ENCODE data around the gene SPPL2B.

Gene SPPL2B

DNA sequence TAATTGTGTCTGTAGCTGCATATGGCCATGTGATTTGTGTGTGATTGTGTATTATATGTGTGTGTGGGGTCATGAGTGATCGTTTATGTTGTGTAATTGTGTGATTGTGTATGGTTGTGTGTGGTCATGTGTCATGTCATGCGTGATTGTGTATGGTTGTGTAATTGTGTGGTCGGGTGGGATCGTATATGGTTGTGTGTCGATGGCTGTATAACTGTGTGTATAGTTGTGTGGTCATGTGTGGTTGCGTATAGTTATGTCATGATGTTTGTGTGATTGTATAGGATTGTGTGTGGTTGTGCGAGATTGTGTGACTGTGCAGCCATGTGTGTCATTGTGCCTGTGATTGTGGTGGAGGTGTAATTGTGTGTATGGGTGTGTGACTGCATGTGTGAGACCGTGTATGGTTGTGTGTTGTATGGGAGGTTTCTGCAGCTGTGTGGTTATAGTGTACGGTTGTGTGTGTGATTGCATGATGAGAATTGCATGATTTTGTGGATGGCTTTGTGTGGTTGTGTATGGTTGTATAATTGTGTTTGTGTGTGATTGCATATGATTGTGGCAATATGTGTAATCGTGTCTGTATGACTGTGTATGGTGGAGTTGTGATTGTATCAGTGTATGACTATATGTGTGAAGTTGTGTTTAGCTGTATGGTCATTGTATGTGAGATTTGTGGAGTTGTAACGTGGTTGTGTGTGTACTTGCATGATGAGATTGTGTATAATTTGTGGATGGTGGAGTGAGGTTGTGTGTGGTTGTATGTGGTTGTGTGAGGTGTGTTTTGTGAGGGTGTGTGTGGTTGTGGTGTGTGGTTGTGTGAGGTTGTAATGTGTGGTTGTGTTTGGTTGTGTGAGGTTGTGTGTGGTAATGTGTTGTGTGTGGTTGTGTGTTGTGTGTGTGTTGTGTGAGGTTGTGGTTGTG is 33.8 kb downstream of the SPPL2B start:
- Histone ChIP-seq H3K27ac (ENCODE audit: low read length) (no peak overlapping the region), H3K36me3 (ENCODE audit: control insufficient read depth in 1 of 2, insufficient read depth in 2 of 2, low read length in 2 of 2) (no peaks in the 10 kb centered on the region)

DNA sequence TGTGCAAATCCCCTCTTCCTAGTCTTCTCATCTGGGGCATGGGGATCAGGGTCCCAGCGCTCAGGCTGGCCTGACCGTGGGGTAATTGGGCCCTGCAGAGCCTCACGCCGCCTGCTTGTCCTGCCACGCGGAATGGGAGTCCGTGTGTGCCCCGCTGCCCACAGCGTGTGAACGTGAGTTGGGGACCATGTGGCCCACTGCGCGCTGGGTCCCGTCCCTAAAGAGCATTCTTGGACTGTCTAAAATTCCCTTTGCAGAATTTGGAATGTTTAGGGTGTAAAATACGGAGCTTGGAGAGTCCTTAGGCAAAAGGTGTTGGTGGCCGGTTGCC is 34.5 kb downstream of the SPPL2B start:
- no peaks in the 10 kb centered on the region for H3K36me3 ChIP-seq (ENCODE audit: control insufficient read depth in 1 of 2, insufficient read depth in 2 of 2, low read length in 2 of 2)
- H3K27ac ChIP-seq (ENCODE audit: low read length) = no peak overlapping the region
- no peak overlapping the region for H3K4me3 ChIP-seq (ENCODE audit: low read depth in 1 of 2, low read length in 2 of 2)
- no peaks in the 10 kb centered on the region for H3K9me3 ChIP-seq (ENCODE audit: control insufficient read depth in 1 of 2, low read length in 2 of 2)
- H3K27me3 ChIP-seq (ENCODE audit: low read depth, low read length) = peaks cover 11% of the 10 kb centered on the region
- H3K4me1 ChIP-seq (ENCODE audit: control insufficient read depth in 1 of 2, insufficient read depth in 2 of 2, low read length in 2 of 2) = no peaks in the 10 kb centered on the region

More for the DNA sequence above, 33.8 kb downstream of the SPPL2B start:
- Histone ChIP-seq H3K4me3 (ENCODE audit: low read depth in 1 of 2, low read length in 2 of 2) (no peak overlapping the region), H3K9me3 (ENCODE audit: control insufficient read depth in 1 of 2, low read length in 2 of 2) (no peaks in the 10 kb centered on the region), H3K27me3 (ENCODE audit: low read depth, low read length) (peaks cover 11% of the 10 kb centered on the region), H3K4me1 (ENCODE audit: control insufficient read depth in 1 of 2, insufficient read depth in 2 of 2, low read length in 2 of 2) (no peaks in the 10 kb centered on the region)

DNA sequence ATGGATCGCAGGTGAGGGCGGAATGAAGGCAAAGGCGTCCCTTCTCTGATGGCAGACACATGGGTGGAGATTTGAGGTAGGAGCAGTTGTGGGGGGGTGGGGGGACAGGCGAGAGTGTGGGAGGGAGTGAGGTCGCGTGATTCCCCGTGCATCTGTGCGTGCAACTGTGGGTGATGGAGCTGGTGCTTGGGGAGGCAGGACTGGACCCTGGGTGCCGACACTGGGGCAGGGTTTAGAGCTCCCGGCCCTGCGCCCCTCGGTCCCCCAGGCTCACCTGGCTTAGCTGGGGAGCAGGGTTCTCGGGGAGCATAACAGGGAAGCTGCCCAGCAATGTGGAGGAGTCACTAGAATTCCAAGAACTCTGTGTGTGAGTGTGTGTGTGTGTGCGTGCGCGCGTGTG is 34.9 kb downstream of the SPPL2B start:
- no peak overlapping the region for H3K4me3 ChIP-seq (ENCODE audit: low read depth in 1 of 2, low read length in 2 of 2)
- peaks cover 11% of the 10 kb centered on the region for H3K27me3 ChIP-seq (ENCODE audit: low read depth, low read length)
- H3K9me3 ChIP-seq (ENCODE audit: control insufficient read depth in 1 of 2, low read length in 2 of 2) = no peaks in the 10 kb centered on the region
- no peaks in the 10 kb centered on the region for H3K4me1 ChIP-seq (ENCODE audit: control insufficient read depth in 1 of 2, insufficient read depth in 2 of 2, low read length in 2 of 2)
- H3K36me3 ChIP-seq (ENCODE audit: control insufficient read depth in 1 of 2, insufficient read depth in 2 of 2, low read length in 2 of 2) = no peaks in the 10 kb centered on the region
- no peak overlapping the region for H3K27ac ChIP-seq (ENCODE audit: low read length)

DNA sequence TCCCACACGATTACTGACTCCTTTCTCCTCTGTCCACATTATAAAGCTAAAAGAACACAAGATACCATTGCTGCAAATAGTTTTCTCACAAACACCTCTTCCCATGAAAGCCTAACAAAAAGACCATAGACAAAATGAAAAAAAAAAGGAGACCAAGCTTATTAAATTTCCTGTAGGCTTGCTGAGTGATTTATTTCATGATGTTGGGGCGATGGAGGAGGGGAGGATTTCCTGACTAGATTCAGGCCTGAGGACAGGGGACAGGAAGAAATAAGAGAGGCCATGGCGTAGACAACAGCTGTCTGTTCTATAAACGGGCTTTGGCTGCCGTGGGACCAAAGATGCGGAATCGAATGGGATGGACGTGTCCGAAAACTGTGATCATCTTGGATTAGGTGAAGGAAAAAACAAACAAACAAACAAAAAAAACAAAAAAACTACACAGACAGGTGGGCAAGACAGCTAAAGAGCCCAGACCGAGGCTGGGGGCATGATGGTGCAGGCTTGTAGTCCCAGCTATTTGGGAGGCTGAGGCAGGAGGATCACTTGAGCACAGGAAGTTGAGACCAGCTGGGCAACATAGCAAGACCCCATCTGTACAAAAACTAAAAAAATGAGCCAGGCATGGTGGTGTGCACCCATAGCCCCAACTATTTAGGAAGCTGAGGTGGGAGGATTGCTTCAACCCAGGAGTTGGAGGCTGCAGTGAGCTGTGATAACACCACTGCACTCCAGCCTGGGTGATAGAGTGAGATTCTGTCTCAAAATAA is 36.9 kb downstream of the SPPL2B start:
- Histone ChIP-seq H3K27ac (ENCODE audit: low read length) (no peak overlapping the region), H3K9me3 (ENCODE audit: control insufficient read depth in 1 of 2, low read length in 2 of 2) (peaks cover 0 to 2% of the 10 kb centered on the region in 2 donors), H3K4me1 (ENCODE audit: control insufficient read depth in 1 of 2, insufficient read depth in 2 of 2, low read length in 2 of 2) (no peaks in the 10 kb centered on the region), H3K4me3 (ENCODE audit: low read depth in 1 of 2, low read length in 2 of 2) (no peak overlapping the region), H3K27me3 (ENCODE audit: low read depth, low read length) (peaks cover 11% of the 10 kb centered on the region), H3K36me3 (ENCODE audit: control insufficient read depth in 1 of 2, insufficient read depth in 2 of 2, low read length in 2 of 2) (no peaks in the 10 kb centered on the region)

DNA sequence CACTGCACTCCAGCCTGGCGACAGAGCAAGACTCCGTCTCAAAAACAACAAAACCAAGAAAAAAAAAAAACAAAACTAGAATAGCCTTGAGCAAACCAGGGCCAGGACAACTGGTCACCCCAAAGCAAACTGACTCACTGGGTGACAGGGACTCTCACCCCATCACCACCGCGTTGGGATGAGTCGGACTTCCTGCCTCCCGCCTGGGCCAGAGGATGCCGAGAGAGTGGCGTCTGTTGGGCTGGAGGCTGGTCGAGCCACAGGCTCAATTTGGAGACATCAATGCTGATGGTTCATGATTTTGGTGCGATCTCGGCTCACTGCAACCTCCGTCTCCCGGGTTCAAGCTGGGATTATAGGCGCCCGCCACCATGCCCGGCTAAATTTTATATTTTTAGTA is 43.2 kb downstream of the SPPL2B start:
- no peaks in the 10 kb centered on the region for H3K4me1 ChIP-seq (ENCODE audit: control insufficient read depth in 1 of 2, insufficient read depth in 2 of 2, low read length in 2 of 2)
- peaks cover 0 to 2% of the 10 kb centered on the region in 2 donors for H3K9me3 ChIP-seq (ENCODE audit: control insufficient read depth in 1 of 2, low read length in 2 of 2)
- H3K36me3 ChIP-seq (ENCODE audit: control insufficient read depth in 1 of 2, insufficient read depth in 2 of 2, low read length in 2 of 2) = no peaks in the 10 kb centered on the region
- no peaks in the 10 kb centered on the region for H3K27me3 ChIP-seq (ENCODE audit: low read depth, low read length)
- no peak overlapping the region for H3K27ac ChIP-seq (ENCODE audit: low read length)
- H3K4me3 ChIP-seq (ENCODE audit: low read depth in 1 of 2, low read length in 2 of 2) = no peak overlapping the region

DNA sequence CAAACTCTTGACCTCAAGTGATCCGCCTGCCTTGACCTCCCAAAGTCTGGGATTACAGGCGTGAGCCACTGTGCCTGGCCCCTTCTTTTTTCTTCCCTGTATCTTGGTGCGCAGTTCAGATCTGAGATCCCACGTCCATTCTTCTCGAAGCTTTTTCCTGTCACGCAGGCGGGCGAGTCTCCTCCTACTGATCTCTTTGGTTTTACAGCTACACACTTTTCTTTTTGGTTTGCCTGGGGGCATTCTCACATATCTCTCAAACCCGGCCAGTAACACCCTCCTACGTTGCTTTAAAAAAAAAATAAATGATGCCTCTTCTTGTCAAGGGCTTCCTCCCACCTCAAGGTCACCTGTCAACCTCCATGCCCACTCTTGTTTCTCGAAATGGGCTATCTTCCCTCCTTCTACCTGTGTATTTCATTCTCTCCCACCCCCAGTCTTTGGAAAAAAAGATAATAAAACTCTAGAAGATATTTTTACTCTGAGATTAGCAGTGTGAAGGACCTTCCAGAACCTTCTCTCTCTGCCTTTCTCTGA is 43.7 kb downstream of the SPPL2B start:
- Histone ChIP-seq H3K36me3 (ENCODE audit: control insufficient read depth in 1 of 2, insufficient read depth in 2 of 2, low read length in 2 of 2) (no peaks in the 10 kb centered on the region), H3K27me3 (ENCODE audit: low read depth, low read length) (no peaks in the 10 kb centered on the region), H3K9me3 (ENCODE audit: control insufficient read depth in 1 of 2, low read length in 2 of 2) (peaks cover 0 to 2% of the 10 kb centered on the region in 2 donors), H3K4me1 (ENCODE audit: control insufficient read depth in 1 of 2, insufficient read depth in 2 of 2, low read length in 2 of 2) (no peaks in the 10 kb centered on the region), H3K4me3 (ENCODE audit: low read depth in 1 of 2, low read length in 2 of 2) (no peak overlapping the region), H3K27ac (ENCODE audit: low read length) (no peak overlapping the region)

DNA sequence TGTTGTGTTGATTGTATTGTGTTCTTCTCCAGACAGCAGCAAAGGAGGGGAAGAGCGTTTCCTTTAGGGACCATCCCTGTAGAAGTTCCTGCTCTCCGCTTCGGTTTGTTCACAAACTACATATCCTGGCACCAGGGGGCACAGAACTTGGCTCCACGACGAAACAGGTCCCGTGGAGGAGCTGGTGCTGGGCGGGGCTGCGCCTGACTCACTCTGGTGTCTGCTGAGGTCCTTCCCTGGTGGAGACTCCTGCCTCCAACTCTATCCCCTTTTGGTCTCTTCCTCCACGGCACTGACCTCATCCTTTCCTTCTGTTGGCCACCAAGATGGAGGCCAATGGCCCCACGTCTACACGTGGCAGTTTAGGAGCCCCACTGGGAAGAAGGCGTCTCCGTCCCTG is 46.3 kb downstream of the SPPL2B start:
- no peaks in the 10 kb centered on the region for H3K4me1 ChIP-seq (ENCODE audit: control insufficient read depth in 1 of 2, insufficient read depth in 2 of 2, low read length in 2 of 2)
- H3K27ac ChIP-seq (ENCODE audit: low read length) = no peak overlapping the region
- no peak overlapping the region for H3K4me3 ChIP-seq (ENCODE audit: low read depth in 1 of 2, low read length in 2 of 2)
- H3K36me3 ChIP-seq (ENCODE audit: control insufficient read depth in 1 of 2, insufficient read depth in 2 of 2, low read length in 2 of 2) = no peaks in the 10 kb centered on the region
- peaks cover 0 to under 1% of the 10 kb centered on the region in 2 donors for H3K9me3 ChIP-seq (ENCODE audit: control insufficient read depth in 1 of 2, low read length in 2 of 2)
- H3K27me3 ChIP-seq (ENCODE audit: low read depth, low read length) = no peaks in the 10 kb centered on the region

DNA sequence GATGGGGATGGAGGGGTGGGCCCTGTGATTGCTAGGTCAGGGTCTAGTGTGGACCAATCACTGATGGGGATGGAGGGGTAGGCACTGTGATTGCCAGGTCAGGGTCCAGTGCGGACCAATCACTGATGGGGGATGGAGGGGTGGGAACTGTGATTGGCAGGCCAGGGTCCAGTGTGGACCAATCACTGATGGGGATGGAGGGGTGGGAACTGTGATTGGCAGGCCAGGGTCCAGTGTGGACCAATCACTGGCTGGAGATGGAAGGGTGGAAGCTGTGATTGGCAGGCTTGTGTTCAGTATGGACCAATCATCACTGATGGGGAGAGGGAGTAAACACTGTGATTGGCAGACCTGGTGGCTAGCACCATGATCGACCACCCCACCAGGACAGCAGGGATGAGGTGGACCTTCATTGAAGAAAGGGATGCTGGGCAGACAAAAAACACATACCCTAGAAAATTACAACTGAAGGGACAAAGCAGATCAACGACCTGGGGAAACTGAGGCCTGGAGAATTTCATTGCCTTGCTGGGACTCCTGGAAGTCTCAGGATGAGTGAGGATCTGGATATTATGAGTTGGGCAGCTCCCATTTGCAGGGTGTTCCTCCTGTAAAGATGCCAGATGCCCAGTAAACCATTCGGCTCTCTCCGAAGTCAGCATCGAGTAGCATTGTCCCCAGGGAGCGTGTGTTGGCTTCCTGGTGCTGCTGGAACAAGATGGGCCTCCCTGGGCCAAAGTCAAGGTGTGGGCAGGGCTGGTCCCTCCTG is 47.1 kb downstream of the SPPL2B start:
- no peak overlapping the region for H3K27ac ChIP-seq (ENCODE audit: low read length)
- no peaks in the 10 kb centered on the region for H3K4me1 ChIP-seq (ENCODE audit: control insufficient read depth in 1 of 2, insufficient read depth in 2 of 2, low read length in 2 of 2)
- H3K36me3 ChIP-seq (ENCODE audit: control insufficient read depth in 1 of 2, insufficient read depth in 2 of 2, low read length in 2 of 2) = no peaks in the 10 kb centered on the region
- peaks cover under 1% of the 10 kb centered on the region in 2 donors for H3K9me3 ChIP-seq (ENCODE audit: control insufficient read depth in 1 of 2, low read length in 2 of 2)
- H3K27me3 ChIP-seq (ENCODE audit: low read depth, low read length) = no peaks in the 10 kb centered on the region
- no peak overlapping the region for H3K4me3 ChIP-seq (ENCODE audit: low read depth in 1 of 2, low read length in 2 of 2)

DNA sequence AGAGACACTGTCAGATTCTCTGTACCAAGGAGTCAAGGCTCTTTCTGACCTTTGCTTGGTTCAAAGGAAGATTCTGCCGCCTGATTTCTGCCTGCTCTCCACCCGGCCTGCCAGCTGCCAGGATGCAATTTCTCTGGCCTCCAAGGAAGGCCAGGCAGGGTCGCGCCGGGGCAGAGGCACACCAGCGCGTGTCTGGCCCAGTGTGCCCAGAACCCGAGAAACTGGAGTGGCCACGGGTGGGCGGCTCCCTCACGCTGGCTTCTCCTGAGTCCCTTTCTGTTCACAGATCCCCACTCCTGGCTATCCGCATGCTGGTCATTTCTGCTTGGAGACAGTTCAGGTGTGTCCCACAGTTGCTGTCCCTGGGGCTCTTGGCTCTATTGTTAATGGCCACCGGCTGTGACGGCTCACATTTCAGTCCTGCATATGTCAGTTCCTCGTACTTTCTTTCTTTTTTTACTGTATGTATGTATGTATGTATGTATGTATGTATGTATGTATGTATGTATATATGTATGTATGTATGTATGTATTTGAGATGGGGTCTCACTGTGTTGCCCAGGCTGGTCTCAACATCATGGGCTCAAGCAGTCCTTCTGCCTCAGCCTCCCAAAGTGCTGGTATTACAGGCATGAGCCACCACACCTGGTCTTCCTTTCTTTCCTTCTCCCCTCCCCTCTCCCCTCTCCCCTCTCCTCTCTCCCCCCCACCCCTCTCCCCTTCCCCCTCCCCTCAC is 48.5 kb downstream of the SPPL2B start:
- Histone ChIP-seq H3K4me3 (ENCODE audit: low read depth in 1 of 2, low read length in 2 of 2) (no peak overlapping the region), H3K36me3 (ENCODE audit: control insufficient read depth in 1 of 2, insufficient read depth in 2 of 2, low read length in 2 of 2) (no peaks in the 10 kb centered on the region), H3K27me3 (ENCODE audit: low read depth, low read length) (no peaks in the 10 kb centered on the region), H3K4me1 (ENCODE audit: control insufficient read depth in 1 of 2, insufficient read depth in 2 of 2, low read length in 2 of 2) (no peaks in the 10 kb centered on the region), H3K27ac (ENCODE audit: low read length) (no peak overlapping the region), H3K9me3 (ENCODE audit: control insufficient read depth in 1 of 2, low read length in 2 of 2) (peaks cover 5% of the 10 kb centered on the region in 2 donors)

DNA sequence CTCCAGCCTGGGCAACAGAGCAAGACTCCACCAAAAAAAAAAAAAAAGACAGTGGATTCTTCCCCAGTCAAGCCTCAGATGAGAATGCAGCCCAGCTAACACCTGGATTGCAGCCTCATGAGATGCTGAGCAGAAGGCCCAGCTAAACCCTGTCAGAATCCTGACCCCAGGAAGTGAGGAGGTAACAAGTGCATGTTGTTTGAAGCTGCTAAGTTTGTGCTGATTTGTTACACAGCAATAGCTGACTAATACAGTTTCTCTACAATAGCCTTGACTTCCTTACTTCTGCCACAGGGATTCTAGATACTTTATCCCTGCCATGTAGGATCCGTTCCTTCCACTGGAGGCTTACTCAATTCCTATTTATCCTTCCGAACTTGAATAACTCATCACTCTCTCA is 52.1 kb downstream of the SPPL2B start:
- Histone ChIP-seq H3K9me3 (ENCODE audit: control insufficient read depth in 1 of 2, low read length in 2 of 2) (peaks cover 5% of the 10 kb centered on the region in 2 donors), H3K4me3 (ENCODE audit: low read depth in 1 of 2, low read length in 2 of 2) (no peak overlapping the region), H3K27ac (ENCODE audit: low read length) (no peak overlapping the region), H3K27me3 (ENCODE audit: low read depth, low read length) (no peaks in the 10 kb centered on the region), H3K36me3 (ENCODE audit: control insufficient read depth in 1 of 2, insufficient read depth in 2 of 2, low read length in 2 of 2) (no peaks in the 10 kb centered on the region), H3K4me1 (ENCODE audit: control insufficient read depth in 1 of 2, insufficient read depth in 2 of 2, low read length in 2 of 2) (peaks cover 0 to 9% of the 10 kb centered on the region in 2 donors)

Data from muscle layer of duodenum (tissue), 2 donors.